H1 (cell line): ENCODE data around the gene SSC5D.

Source experiments
- ATF2 ChIP-seq: IDR thresholded peaks from 2 replicates; pipeline ENCODE4 v1.6.1; 2012; ENCODE audit warnings: low read length, inconsistent platforms
- CREB1 ChIP-seq: IDR thresholded peaks from 2 replicates; pipeline ENCODE4 v1.6.1; 2012; ENCODE audit warnings: inconsistent platforms
- CTCF ChIP-seq, 3 experiments: IDR thresholded peaks; 1 replicate in 2 of 3; 2 replicates in 1 of 3; pipeline versions ENCODE4 v1.5.1 to v1.6.1; 2011; ENCODE audit warnings: low read length in 3 of 3, mild to moderate bottlenecking in 3 of 3, inconsistent platforms in 2 of 3, low read depth in 1 of 3, moderate library complexity in 1 of 3; ENCODE audit not compliant: insufficient read depth in 1 of 3; ENCODE audit errors: control extremely low read depth in 1 of 3
- POLR2A ChIP-seq, 2 experiments: IDR thresholded peaks; 1 replicate in 1 of 2; 2 replicates in 1 of 2; pipeline ENCODE4 v1.6.1; 2011; ENCODE audit warnings: low read depth in 2 of 2, low read length in 2 of 2, mild to moderate bottlenecking in 2 of 2; ENCODE audit errors: control extremely low read depth in 1 of 2
- POLR2AphosphoS5 ChIP-seq: IDR thresholded peaks from 2 replicates; pipeline ENCODE4 v1.6.1; 2011; ENCODE audit warnings: low read depth, low read length
- RFX5 ChIP-seq: IDR thresholded peaks from 2 replicates; pipeline ENCODE4 v1.6.1; 2011; ENCODE audit warnings: low read depth, low read length, improper control_type of control experiment, borderline replicate concordance
- SP4 ChIP-seq: IDR thresholded peaks from 2 replicates; pipeline ENCODE4 v1.6.1; 2012; ENCODE audit warnings: low read length, inconsistent platforms
- USF2 ChIP-seq: IDR thresholded peaks from 2 replicates; pipeline ENCODE4 v1.6.1; 2011; ENCODE audit warnings: low read length, improper control_type of control experiment

GRCh38 chr19:55549500-55550320 lies 61.5 kb downstream of the SSC5D start:
- peak in 1 of 2 experiments; percentile 50; a peak in 1 of 3 replicates for TF ChIP-seq POLR2A (IDR thresholded peaks at IDR 0.05; ENCODE audit: control extremely low read depth in 1 of 2, low read depth in 2 of 2, low read length in 2 of 2)
- no peak for TF ChIP-seq RFX5
- no peak for TF ChIP-seq ATF2
- TF ChIP-seq USF2, result no peak
- no peak for TF ChIP-seq POLR2AphosphoS5
- TF ChIP-seq SP4, result no peak
- TF ChIP-seq CREB1, result no peak
- TF ChIP-seq CTCF (IDR thresholded peaks at IDR 0.05; ENCODE audit: control extremely low read depth in 1 of 3, insufficient read depth in 1 of 3, low read depth in 1 of 3, low read length in 3 of 3), result peak in 2 of 3 experiments; percentile 7 to 10; a peak in 1 of 4 replicates
